ENCODE results near the gene SRGAP2C.
"Not testable (repeated sequence)": the region's sequence is repeated elsewhere in the genome, so short reads cannot be mapped to it uniquely, and the experiment has no call there.

The SRGAP2C gene

GRCh38 chr1:121324726-121325125 lies 140.0 kb downstream of the SRGAP2C start:
- in situ Hi-C loops (cut with HindIII; ENCODE audit: low sequenced_read_pairs): not testable (repeated sequence)

- in situ Hi-C loops (cut with HindIII; ENCODE audit: low sequenced_read_pairs): not testable (repeated sequence)
Observed at GRCh38 chr1:121332141-121332540, 147.4 kb downstream of the SRGAP2C start.

- in situ Hi-C loops (cut with HindIII; ENCODE audit: low sequenced_read_pairs): not testable (repeated sequence)
Observed at GRCh38 chr1:121332599-121333562, 148.1 kb downstream of the SRGAP2C start.

- in situ Hi-C loops (cut with HindIII; ENCODE audit: low sequenced_read_pairs): not testable (repeated sequence)
Observed at GRCh38 chr1:121337958-121338357, 153.2 kb downstream of the SRGAP2C start.

GRCh38 chr1:121339611-121340010 lies 154.8 kb downstream of the SRGAP2C start:
- in situ Hi-C loops (cut with HindIII; ENCODE audit: low sequenced_read_pairs): not testable (repeated sequence)

GRCh38 chr1:121343311-121343906 lies 158.6 kb downstream of the SRGAP2C start:
- in situ Hi-C loops (cut with HindIII; ENCODE audit: low sequenced_read_pairs): not testable (repeated sequence)

- in situ Hi-C loops (cut with HindIII; ENCODE audit: low sequenced_read_pairs): not testable (repeated sequence)
Observed at GRCh38 chr1:121344355-121344754, 159.6 kb downstream of the SRGAP2C start.

- in situ Hi-C loops (cut with HindIII; ENCODE audit: low sequenced_read_pairs): not testable (repeated sequence)
Observed at GRCh38 chr1:121346654-121347053, 161.9 kb downstream of the SRGAP2C start.

GRCh38 chr1:121347476-121347875 lies 162.7 kb downstream of the SRGAP2C start:
- in situ Hi-C loops (cut with HindIII; ENCODE audit: low sequenced_read_pairs): not testable (repeated sequence)

GRCh38 chr1:121348115-121348514 lies 163.3 kb downstream of the SRGAP2C start:
- in situ Hi-C loops (cut with HindIII; ENCODE audit: low sequenced_read_pairs): not testable (repeated sequence)

- in situ Hi-C loops (cut with HindIII; ENCODE audit: low sequenced_read_pairs): not testable (repeated sequence)
Observed at GRCh38 chr1:121349332-121349967, 164.7 kb downstream of the SRGAP2C start.

- in situ Hi-C loops (cut with HindIII; ENCODE audit: low sequenced_read_pairs): not testable (repeated sequence)
Observed at GRCh38 chr1:121355711-121356420, 171.1 kb downstream of the SRGAP2C start.

GRCh38 chr1:121356819-121357218 lies 172.0 kb downstream of the SRGAP2C start:
- in situ Hi-C loops (cut with HindIII; ENCODE audit: low sequenced_read_pairs): not testable (repeated sequence)

- in situ Hi-C loops (cut with HindIII; ENCODE audit: low sequenced_read_pairs): not testable (repeated sequence)
Observed at GRCh38 chr1:121360531-121360930, 175.8 kb downstream of the SRGAP2C start.

- in situ Hi-C loops (cut with HindIII; ENCODE audit: low sequenced_read_pairs): not testable (repeated sequence)
Observed at GRCh38 chr1:121361451-121362233, 176.9 kb downstream of the SRGAP2C start.

- in situ Hi-C loops (cut with HindIII; ENCODE audit: low sequenced_read_pairs): not testable (repeated sequence)
Observed at GRCh38 chr1:121362234-121362883, 177.6 kb downstream of the SRGAP2C start.

GRCh38 chr1:121365316-121365715 lies 180.5 kb downstream of the SRGAP2C start:
- in situ Hi-C loops (cut with HindIII; ENCODE audit: low sequenced_read_pairs): not testable (repeated sequence)

- in situ Hi-C loops (cut with HindIII; ENCODE audit: low sequenced_read_pairs): not testable (repeated sequence)
Observed at GRCh38 chr1:121365723-121366122, 180.9 kb downstream of the SRGAP2C start.

- in situ Hi-C loops (cut with HindIII; ENCODE audit: low sequenced_read_pairs): not testable (repeated sequence)
Observed at GRCh38 chr1:121366171-121366570, 181.4 kb downstream of the SRGAP2C start.
